ENCODE data around the gene SLAMF6. TPM values are rescaled to one million over a fixed set of nuclear protein-coding genes. Genes with fewer than 3 reads are reported as not detected.
"Not testable (repeated sequence)": the region's sequence is repeated elsewhere in the genome, so short reads cannot be mapped to it uniquely, and the experiment has no call there.

The SLAMF6 gene
- total RNA-seq, 4 donors from 2014 or later, result 0.19 to 2.3 TPM; not detected in 2

- Histone ChIP-seq H3K9me3 (no peaks in the 10 kb centered on the region), H3K27ac (no peak overlapping the region), H3K4me3 (no peak overlapping the region), H3K4me1 (no peaks in the 10 kb centered on the region), H3K27me3 (no peaks in the 10 kb centered on the region), H3K36me3 (no peaks in the 10 kb centered on the region)
- intact Hi-C loops (cut with DNase I; ENCODE audit: low total_unique reads), result no loop called here
- DNase-seq (no peak), ATAC-seq (no peak)
- TF ChIP-seq CTCF (IDR thresholded peaks at IDR 0.05 in 4 of 5, conservative IDR thresholded peaks at IDR 0.05 in 1 of 5) (no peak), POLR2A (IDR thresholded peaks at IDR 0.05) (no peak)
- in situ Hi-C loops (cut with MboI; ENCODE audit: low sequenced_read_pairs in 4 of 4), result no loop called here
Observed at GRCh38 chr1:160488347-160489058, 34.6 kb downstream of the SLAMF6 start.

GRCh38 chr1:160486453-160486852, 36.6 kb downstream of the SLAMF6 start:
- Histone ChIP-seq H3K4me1 (no peaks in the 10 kb centered on the region), H3K36me3 (no peaks in the 10 kb centered on the region), H3K9me3 (no peaks in the 10 kb centered on the region), H3K27ac (no peak overlapping the region), H3K27me3 (no peaks in the 10 kb centered on the region), H3K4me3 (no peak overlapping the region)
- no peak for TF ChIP-seq POLR2A (IDR thresholded peaks at IDR 0.05)
- no peak for TF ChIP-seq CTCF (IDR thresholded peaks at IDR 0.05 in 4 of 5, conservative IDR thresholded peaks at IDR 0.05 in 1 of 5)
- intact Hi-C loops (cut with DNase I; ENCODE audit: low total_unique reads) (no loop called here), in situ Hi-C loops (cut with MboI; ENCODE audit: low sequenced_read_pairs in 4 of 4) (no loop called here)
- no peak for ATAC-seq
- DNase-seq, result no peak

GRCh38 chr1:160483505-160484185, 39.4 kb downstream of the SLAMF6 start:
- Histone ChIP-seq H3K4me3 (no peak overlapping the region), H3K9me3 (no peaks in the 10 kb centered on the region), H3K4me1 (no peaks in the 10 kb centered on the region), H3K27ac (no peak overlapping the region), H3K36me3 (no peaks in the 10 kb centered on the region), H3K27me3 (no peaks in the 10 kb centered on the region)
- intact Hi-C loops (cut with DNase I; ENCODE audit: low total_unique reads), result no loop called here
- no peak for DNase-seq
- no peak for ATAC-seq
- in situ Hi-C loops (cut with MboI; ENCODE audit: low sequenced_read_pairs in 4 of 4), result no loop called here
- no peak for TF ChIP-seq CTCF (IDR thresholded peaks at IDR 0.05 in 4 of 5, conservative IDR thresholded peaks at IDR 0.05 in 1 of 5)
- TF ChIP-seq POLR2A (IDR thresholded peaks at IDR 0.05), result no peak

GRCh38 chr1:160481979-160482596, 41.0 kb downstream of the SLAMF6 start:
- TF ChIP-seq POLR2A (IDR thresholded peaks at IDR 0.05), result no peak
- TF ChIP-seq CTCF (IDR thresholded peaks at IDR 0.05 in 4 of 5, conservative IDR thresholded peaks at IDR 0.05 in 1 of 5), result no peak
- Histone ChIP-seq H3K4me3 (no peak overlapping the region), H3K27me3 (no peaks in the 10 kb centered on the region), H3K9me3 (no peaks in the 10 kb centered on the region), H3K36me3 (no peaks in the 10 kb centered on the region), H3K4me1 (no peaks in the 10 kb centered on the region), H3K27ac (no peak overlapping the region)
- DNase-seq, result no peak
- no peak for ATAC-seq
- intact Hi-C loops (cut with DNase I; ENCODE audit: low total_unique reads) (no loop called here), in situ Hi-C loops (cut with MboI; ENCODE audit: low sequenced_read_pairs in 4 of 4) (no loop called here)

GRCh38 chr1:160480781-160481180, 42.3 kb downstream of the SLAMF6 start:
- in situ Hi-C loops (cut with MboI; ENCODE audit: low sequenced_read_pairs in 4 of 4); H3K27ac ChIP-seq; intact Hi-C loops (cut with DNase I; ENCODE audit: low total_unique reads); H3K4me1 ChIP-seq; DNase-seq; H3K36me3 ChIP-seq; H3K9me3 ChIP-seq; H3K27me3 ChIP-seq; H3K4me3 ChIP-seq; ATAC-seq: not testable (repeated sequence)

- in situ Hi-C loops (cut with MboI; ENCODE audit: low sequenced_read_pairs in 4 of 4); H3K4me1 ChIP-seq; H3K36me3 ChIP-seq; H3K27me3 ChIP-seq; H3K9me3 ChIP-seq; H3K4me3 ChIP-seq; H3K27ac ChIP-seq; intact Hi-C loops (cut with DNase I; ENCODE audit: low total_unique reads); ATAC-seq; DNase-seq: not testable (repeated sequence)
Observed at GRCh38 chr1:160479091-160479490, 44.0 kb downstream of the SLAMF6 start.

Data from gastrocnemius medialis (tissue), 4 donors.